HepG2 (cell line): ENCODE data around the gene RIPOR1. TPM values are rescaled to one million over a fixed set of nuclear protein-coding genes. Genes with fewer than 3 reads are reported as not detected.

ENCODE experiments used
- AGO2 ChIP-seq: fragments of 200-400 bp; formaldehyde crosslinking; optimal IDR thresholded peaks from 2 replicates; pipeline ENCODE3; 2017; ENCODE audit warnings: mild to moderate bottlenecking, low read depth, low read length, moderate library complexity
- CBFB ChIP-seq: sonication (generic); formaldehyde crosslinking; IDR thresholded peaks from 2 replicates; pipeline ENCODE4 v1.4.0; 2020; ENCODE audit warnings: missing genetic modification reagents
- E2F1 ChIP-seq: sonication (generic); formaldehyde crosslinking; IDR thresholded peaks from 2 replicates; pipeline ENCODE4 v1.5.0; 2020; ENCODE audit warnings: missing genetic modification reagents
- HIVEP1 ChIP-seq: sonication (generic); formaldehyde crosslinking; IDR thresholded peaks from 2 replicates; pipeline ENCODE4 v1.4.0; 2020; ENCODE audit warnings: mild to moderate bottlenecking, missing genetic modification reagents
- JUND ChIP-seq: sonication (generic); formaldehyde crosslinking; IDR thresholded peaks from 2 replicates; pipeline ENCODE4 v1.8.0; 2022; ENCODE audit warnings: mild to moderate bottlenecking, missing genetic modification reagents
- MAX ChIP-seq: IDR thresholded peaks from 2 replicates; pipeline ENCODE4 v1.6.1; 2012; ENCODE audit warnings: inconsistent platforms
- PAF1 ChIP-seq: IDR thresholded peaks from 2 replicates; pipeline ENCODE4 v1.6.1; 2016; ENCODE audit warnings: missing genetic modification reagents, missing compliant biosample characterization
- POLR2G ChIP-seq: fragments of 200-400 bp; formaldehyde crosslinking; IDR thresholded peaks from 2 replicates; pipeline ENCODE4 v1.6.1; 2018; ENCODE audit warnings: mild to moderate bottlenecking, low read depth, low read length, moderate library complexity
- ZBTB34 ChIP-seq: sonication (generic); formaldehyde crosslinking; IDR thresholded peaks from 2 replicates; pipeline ENCODE4 v1.8.0; 2022; ENCODE audit warnings: mild to moderate bottlenecking, missing genetic modification reagents
- ZNF281 ChIP-seq: sonication (generic); formaldehyde crosslinking; IDR thresholded peaks from 2 replicates; pipeline ENCODE4 v1.4.0; 2020; ENCODE audit warnings: missing genetic modification reagents, borderline replicate concordance
- ZNF326 ChIP-seq: sonication (generic); formaldehyde crosslinking; IDR thresholded peaks from 2 replicates; pipeline ENCODE4 v1.4.0; 2020; ENCODE audit warnings: missing genetic modification reagents, borderline replicate concordance
- ZNF407 ChIP-seq: sonication (generic); formaldehyde crosslinking; IDR thresholded peaks from one replicate; pipeline ENCODE4 v1.5.1; 2020; ENCODE audit warnings: mild to moderate bottlenecking, missing genetic modification reagents; ENCODE audit errors: not compliant biosample characterization
- ZNF543 ChIP-seq: sonication (generic); formaldehyde crosslinking; IDR thresholded peaks from 2 replicates; pipeline ENCODE4 v1.4.0; 2020; ENCODE audit warnings: mild to moderate bottlenecking, missing genetic modification reagents
- ZNF790 ChIP-seq: sonication (generic); formaldehyde crosslinking; IDR thresholded peaks from 2 replicates; pipeline ENCODE4 v1.8.0; 2022; ENCODE audit warnings: missing genetic modification reagents, mild to moderate bottlenecking, borderline replicate concordance
- polyA plus RNA-seq, 8 experiments: library from polyadenylated mRNA; depleted of rRNA in 3 of 8; stranded (reverse) in 7 of 8; unstranded in 1 of 8; fragments of >200 nt; fragmentation: Illumina TruSeq in 4 of 8; extraction: Trizol in 4 of 8; gene quantifications; 2 replicates each; pipeline versions ENCODE4 v1.2.1 to v1.2.3, GENCODE V29; 2011 to 2016; ENCODE audit warnings: low read depth in 4 of 8, missing spikeins in 1 of 8, mixed read lengths in 1 of 8; ENCODE audit not compliant: insufficient read depth in 1 of 8
- total RNA-seq, 5 experiments: library from RNA; depleted of rRNA; stranded (reverse); fragments of >200 nt; fragmentation: Illumina TruSeq; extraction: Trizol; gene quantifications; 2 replicates each; pipeline ENCODE4 v1.2.3, GENCODE V29; 2016; ENCODE audit warnings: low read depth in 1 of 5

Gene RIPOR1
- total and polyA plus RNA-seq, 2 of the 13 experiments (the other 11 are each of a cell fraction or from before 2014, with no cell fraction given), result 4.6 to 8.1 TPM

GRCh38 chr16:67480833-67481560, 47.6 kb upstream of the RIPOR1 start, which contains the start of gene ATP6V0D1 (continued):
- peak; percentile 28 for TF ChIP-seq ZNF407 (CRISPR knock-in tag)
- 0 out of 2 replicates have a peak, but pooled peaks have one; percentile 47 for TF ChIP-seq ZBTB34 (CRISPR knock-in tag)
- peak; percentile 66; the same call in 1 of the 2 replicates for TF ChIP-seq E2F1 (CRISPR knock-in tag)
- peak; percentile 74 for TF ChIP-seq AGO2
- TF ChIP-seq ZNF543 (CRISPR knock-in tag), result no peak
- TF ChIP-seq HIVEP1 (CRISPR knock-in tag), result peak; percentile 86
- TF ChIP-seq POLR2G, result peak; percentile 95
- TF ChIP-seq MAX, result peak; percentile 95
- peak; percentile 85 for TF ChIP-seq CBFB (CRISPR knock-in tag)
- no peak for TF ChIP-seq ZNF326 (CRISPR knock-in tag)
- 0 out of 2 replicates have a peak, but pooled peaks have one; percentile 25 for TF ChIP-seq ZNF790
- no peak for TF ChIP-seq PAF1
- TF ChIP-seq ZNF281, result no peak; the same call in 1 of the 2 replicates
- peak; percentile 74 for TF ChIP-seq JUND (CRISPR knock-in tag)
